GM13977 (cell line): ENCODE measurements around the gene GNPTAB.

Experiments used
- DNase-seq: peaks from one replicate; pipeline ENCODE4 v3.0.0; 2012; ENCODE audit warnings: low spot score
- CTCF ChIP-seq: IDR thresholded peaks from 2 replicates; pipeline ENCODE4 v1.5.1; 2012; ENCODE audit warnings: mild to moderate bottlenecking, control low read depth; ENCODE audit not compliant: insufficient read depth; ENCODE audit errors: extremely low read depth, missing control alignments
- in situ Hi-C: fragments of 300-500 bp; cut with MboI; formaldehyde crosslinking; loops from one replicate; pipeline ENCODE4 v1.12.0; 2022; ENCODE audit warnings: low sequenced_read_pairs, low pct_unique_long_range_greater_than_20kb, mixed read lengths, inconsistent platforms; ENCODE audit not compliant: unreplicated experiment

GNPTAB gene

GRCh38 chr12:101783150-101783549 lies 47.6 kb downstream of the GNPTAB start:
- in situ Hi-C loops: loop anchor here (5.0 kb wide), 1 partner anchor 49 kb away; the partner anchor contains the start of gene GNPTAB
- no peak for DNase-seq
- no peak for TF ChIP-seq CTCF

- in situ Hi-C loops: loop anchor here (5.0 kb wide), 1 partner anchor 50 kb away; the partner anchor contains the start of gene GNPTAB
Observed at GRCh38 chr12:101782273-101782731, 48.5 kb downstream of the GNPTAB start.

GRCh38 chr12:101781834-101782233 lies 48.9 kb downstream of the GNPTAB start:
- in situ Hi-C loops: loop anchor here (5.0 kb wide), 1 partner anchor 50 kb away; the partner anchor contains the start of gene GNPTAB
- no peak for DNase-seq
- no peak for TF ChIP-seq CTCF

More at GRCh38 chr12:101782273-101782731, 48.5 kb downstream of the GNPTAB start:
- no peak for TF ChIP-seq CTCF
- no peak for DNase-seq

GRCh38 chr12:101780599-101780998 lies 50.2 kb downstream of the GNPTAB start:
- no peak for TF ChIP-seq CTCF
- DNase-seq: no peak
- in situ Hi-C loops: loop anchor here (5.0 kb wide), 1 partner anchor 52 kb away; the partner anchor contains the start of gene GNPTAB

- no peak for DNase-seq
- in situ Hi-C loops: loop anchor here (5.0 kb wide), 1 partner anchor 53 kb away; the partner anchor contains the start of gene GNPTAB
- no peak for TF ChIP-seq CTCF
Observed at GRCh38 chr12:101779626-101780025, 51.1 kb downstream of the GNPTAB start.

GRCh38 chr12:101779200-101779599 lies 51.6 kb downstream of the GNPTAB start:
- no peak for TF ChIP-seq CTCF
- in situ Hi-C loops: no loop called here

More at GRCh38 chr12:101779200-101779599, 51.6 kb downstream of the GNPTAB start:
- no peak for DNase-seq
